ENCODE results near the gene ASMTL. TPM values are rescaled to one million over a fixed set of nuclear protein-coding genes. Genes with fewer than 3 reads are reported as not detected.
A peak's percentile ranks its signal among the peaks of the same experiment; 100 is the strongest.

Gene ASMTL
- total and polyA plus RNA-seq, 2 of the 13 experiments (the other 11 are each of a cell fraction or from before 2014, with no cell fraction given) = 5.6 to 16.3 TPM

DNA sequence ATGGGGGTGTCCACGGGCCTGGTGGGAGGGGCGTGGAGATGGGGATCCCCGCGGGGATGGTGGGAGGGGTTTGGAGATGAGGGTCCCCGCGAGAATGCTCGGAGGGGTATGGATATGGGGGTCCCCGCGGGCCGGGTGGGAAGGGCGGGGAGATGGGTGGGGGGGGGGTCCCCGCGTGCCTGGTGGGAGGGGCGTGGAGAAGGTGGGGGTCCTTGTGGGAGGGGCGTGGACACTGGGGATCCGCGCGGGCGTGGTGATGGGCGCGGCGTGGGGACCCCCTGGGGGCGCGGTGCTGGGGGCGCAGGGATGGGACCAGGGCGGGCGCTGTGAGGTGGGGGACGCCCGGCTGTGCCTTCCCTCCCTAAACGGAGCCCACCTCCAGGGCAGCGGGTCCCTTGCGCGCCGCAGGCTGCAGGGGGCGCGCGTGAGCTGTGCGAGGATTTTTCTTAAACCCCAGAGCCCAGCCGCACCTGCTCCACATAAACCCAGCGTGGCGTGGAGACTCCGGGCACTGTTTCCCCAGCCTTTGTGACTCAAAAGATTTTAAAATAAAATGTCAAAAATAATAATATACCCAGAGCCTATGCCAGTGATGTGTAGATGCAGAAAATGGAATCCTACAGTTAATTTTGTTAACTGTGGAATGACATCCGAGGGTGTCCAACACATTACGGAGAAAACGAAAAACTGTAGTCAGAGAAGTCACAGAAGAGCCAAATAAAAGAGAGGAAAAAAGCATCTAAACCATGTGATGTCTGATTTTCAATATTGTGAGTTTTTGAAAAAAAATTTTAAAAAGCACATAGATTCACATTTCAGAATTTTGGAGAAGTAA is 1.5 kb upstream of the ASMTL start (continued):
- peak; percentile 31; the same call in 1 of the 2 replicates for TF ChIP-seq MED1 (CRISPR knock-in tag; IDR thresholded peaks at IDR 0.05)
- TF ChIP-seq, protein P1, sequence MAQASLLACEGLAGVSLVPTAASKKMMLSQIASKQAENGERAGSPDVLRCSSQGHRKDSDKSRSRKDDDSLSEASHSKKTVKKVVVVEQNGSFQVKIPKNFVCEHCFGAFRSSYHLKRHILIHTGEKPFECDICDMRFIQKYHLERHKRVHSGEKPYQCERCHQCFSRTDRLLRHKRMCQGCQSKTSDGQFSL (CRISPR knock-in tag; IDR thresholded peaks at IDR 0.05) = peak; percentile 43; the same call in 1 of the 2 replicates
- TF ChIP-seq PITX1 (CRISPR knock-in tag; IDR thresholded peaks at IDR 0.05) = 0 out of 2 replicates have a peak, but pooled peaks have one; percentile 33
- TF ChIP-seq, protein P2, sequence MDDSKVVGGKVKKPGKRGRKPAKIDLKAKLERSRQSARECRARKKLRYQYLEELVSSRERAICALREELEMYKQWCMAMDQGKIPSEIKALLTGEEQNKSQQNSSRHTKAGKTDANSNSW (CRISPR knock-in tag; IDR thresholded peaks at IDR 0.05; ENCODE audit: borderline replicate concordance) = no peak
- no peak for TF ChIP-seq ZNF703 (CRISPR knock-in tag; IDR thresholded peaks at IDR 0.05; ENCODE audit: borderline replicate concordance)
- TF ChIP-seq, protein P3, sequence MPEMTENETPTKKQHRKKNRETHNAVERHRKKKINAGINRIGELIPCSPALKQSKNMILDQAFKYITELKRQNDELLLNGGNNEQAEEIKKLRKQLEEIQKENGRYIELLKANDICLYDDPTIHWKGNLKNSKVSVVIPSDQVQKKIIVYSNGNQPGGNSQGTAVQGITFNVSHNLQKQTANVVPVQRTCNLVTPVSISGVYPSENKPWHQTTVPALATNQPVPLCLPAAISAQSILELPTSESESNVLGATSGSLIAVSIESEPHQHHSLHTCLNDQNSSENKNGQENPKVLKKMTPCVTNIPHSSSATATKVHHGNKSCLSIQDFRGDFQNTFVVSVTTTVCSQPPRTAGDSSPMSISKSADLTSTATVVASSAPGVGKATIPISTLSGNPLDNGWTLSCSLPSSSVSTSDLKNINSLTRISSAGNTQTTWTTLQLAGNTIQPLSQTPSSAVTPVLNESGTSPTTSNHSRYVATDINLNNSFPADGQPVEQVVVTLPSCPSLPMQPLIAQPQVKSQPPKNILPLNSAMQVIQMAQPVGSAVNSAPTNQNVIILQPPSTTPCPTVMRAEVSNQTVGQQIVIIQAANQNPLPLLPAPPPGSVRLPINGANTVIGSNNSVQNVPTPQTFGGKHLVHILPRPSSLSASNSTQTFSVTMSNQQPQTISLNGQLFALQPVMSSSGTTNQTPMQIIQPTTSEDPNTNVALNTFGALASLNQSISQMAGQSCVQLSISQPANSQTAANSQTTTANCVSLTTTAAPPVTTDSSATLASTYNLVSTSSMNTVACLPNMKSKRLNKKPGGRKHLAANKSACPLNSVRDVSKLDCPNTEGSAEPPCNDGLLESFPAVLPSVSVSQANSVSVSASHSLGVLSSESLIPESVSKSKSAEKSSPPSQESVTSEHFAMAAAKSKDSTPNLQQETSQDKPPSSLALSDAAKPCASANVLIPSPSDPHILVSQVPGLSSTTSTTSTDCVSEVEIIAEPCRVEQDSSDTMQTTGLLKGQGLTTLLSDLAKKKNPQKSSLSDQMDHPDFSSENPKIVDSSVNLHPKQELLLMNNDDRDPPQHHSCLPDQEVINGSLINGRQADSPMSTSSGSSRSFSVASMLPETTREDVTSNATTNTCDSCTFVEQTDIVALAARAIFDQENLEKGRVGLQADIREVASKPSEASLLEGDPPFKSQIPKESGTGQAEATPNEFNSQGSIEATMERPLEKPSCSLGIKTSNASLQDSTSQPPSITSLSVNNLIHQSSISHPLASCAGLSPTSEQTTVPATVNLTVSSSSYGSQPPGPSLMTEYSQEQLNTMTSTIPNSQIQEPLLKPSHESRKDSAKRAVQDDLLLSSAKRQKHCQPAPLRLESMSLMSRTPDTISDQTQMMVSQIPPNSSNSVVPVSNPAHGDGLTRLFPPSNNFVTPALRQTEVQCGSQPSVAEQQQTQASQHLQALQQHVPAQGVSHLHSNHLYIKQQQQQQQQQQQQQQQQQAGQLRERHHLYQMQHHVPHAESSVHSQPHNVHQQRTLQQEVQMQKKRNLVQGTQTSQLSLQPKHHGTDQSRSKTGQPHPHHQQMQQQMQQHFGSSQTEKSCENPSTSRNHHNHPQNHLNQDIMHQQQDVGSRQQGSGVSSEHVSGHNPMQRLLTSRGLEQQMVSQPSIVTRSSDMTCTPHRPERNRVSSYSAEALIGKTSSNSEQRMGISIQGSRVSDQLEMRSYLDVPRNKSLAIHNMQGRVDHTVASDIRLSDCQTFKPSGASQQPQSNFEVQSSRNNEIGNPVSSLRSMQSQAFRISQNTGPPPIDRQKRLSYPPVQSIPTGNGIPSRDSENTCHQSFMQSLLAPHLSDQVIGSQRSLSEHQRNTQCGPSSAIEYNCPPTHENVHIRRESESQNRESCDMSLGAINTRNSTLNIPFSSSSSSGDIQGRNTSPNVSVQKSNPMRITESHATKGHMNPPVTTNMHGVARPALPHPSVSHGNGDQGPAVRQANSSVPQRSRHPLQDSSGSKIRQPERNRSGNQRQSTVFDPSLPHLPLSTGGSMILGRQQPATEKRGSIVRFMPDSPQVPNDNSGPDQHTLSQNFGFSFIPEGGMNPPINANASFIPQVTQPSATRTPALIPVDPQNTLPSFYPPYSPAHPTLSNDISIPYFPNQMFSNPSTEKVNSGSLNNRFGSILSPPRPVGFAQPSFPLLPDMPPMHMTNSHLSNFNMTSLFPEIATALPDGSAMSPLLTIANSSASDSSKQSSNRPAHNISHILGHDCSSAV (CRISPR knock-in tag; IDR thresholded peaks at IDR 0.05; ENCODE audit: borderline replicate concordance) = no peak
- TF ChIP-seq MAZ (IDR thresholded peaks at IDR 0.05; ENCODE audit: borderline replicate concordance, low read depth, low read length) = peak; percentile 31; the same call in 1 of the 2 replicates
- TF ChIP-seq MAZ (CRISPR knock-in tag; IDR thresholded peaks at IDR 0.05; ENCODE audit: low read depth) = 0 out of 2 replicates have a peak, but pooled peaks have one; percentile 38
- TF ChIP-seq ONECUT2 (CRISPR knock-in tag; IDR thresholded peaks at IDR 0.05) = no peak
- TF ChIP-seq ZBTB7A (CRISPR knock-in tag; IDR thresholded peaks at IDR 0.05) = peak; percentile 80; the same call in 1 of the 2 replicates
- TF ChIP-seq HNRNPK (IDR thresholded peaks at IDR 0.05; ENCODE audit: low read depth, low read length, poor library complexity, severe bottlenecking) = peak; percentile 90
- 0 out of 2 replicates have a peak, but pooled peaks have one; percentile 39 for TF ChIP-seq MXD4 (CRISPR knock-in tag; IDR thresholded peaks at IDR 0.05)
- TF ChIP-seq ZNF816 (CRISPR knock-in tag; IDR thresholded peaks at IDR 0.05; ENCODE audit: borderline replicate concordance) = no peak
- TF ChIP-seq, protein P4, sequence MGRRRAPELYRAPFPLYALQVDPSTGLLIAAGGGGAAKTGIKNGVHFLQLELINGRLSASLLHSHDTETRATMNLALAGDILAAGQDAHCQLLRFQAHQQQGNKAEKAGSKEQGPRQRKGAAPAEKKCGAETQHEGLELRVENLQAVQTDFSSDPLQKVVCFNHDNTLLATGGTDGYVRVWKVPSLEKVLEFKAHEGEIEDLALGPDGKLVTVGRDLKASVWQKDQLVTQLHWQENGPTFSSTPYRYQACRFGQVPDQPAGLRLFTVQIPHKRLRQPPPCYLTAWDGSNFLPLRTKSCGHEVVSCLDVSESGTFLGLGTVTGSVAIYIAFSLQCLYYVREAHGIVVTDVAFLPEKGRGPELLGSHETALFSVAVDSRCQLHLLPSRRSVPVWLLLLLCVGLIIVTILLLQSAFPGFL (CRISPR knock-in tag; IDR thresholded peaks at IDR 0.05) = no peak
- no peak for TF ChIP-seq ZNF230 (CRISPR knock-in tag; IDR thresholded peaks at IDR 0.05)
- TF ChIP-seq NCOA1 (CRISPR knock-in tag; IDR thresholded peaks at IDR 0.05) = no peak
- TF ChIP-seq PHF5A (CRISPR knock-in tag; IDR thresholded peaks at IDR 0.05; ENCODE audit: low read depth, unreplicated experiment) = no peak
- no peak for TF ChIP-seq ZNF749 (CRISPR knock-in tag; IDR thresholded peaks at IDR 0.05; ENCODE audit: borderline replicate concordance)
- no peak for TF ChIP-seq ZNF563 (CRISPR knock-in tag; IDR thresholded peaks at IDR 0.05)
